ENCODE data around the gene C16orf87.

The C16orf87 gene

DNA sequence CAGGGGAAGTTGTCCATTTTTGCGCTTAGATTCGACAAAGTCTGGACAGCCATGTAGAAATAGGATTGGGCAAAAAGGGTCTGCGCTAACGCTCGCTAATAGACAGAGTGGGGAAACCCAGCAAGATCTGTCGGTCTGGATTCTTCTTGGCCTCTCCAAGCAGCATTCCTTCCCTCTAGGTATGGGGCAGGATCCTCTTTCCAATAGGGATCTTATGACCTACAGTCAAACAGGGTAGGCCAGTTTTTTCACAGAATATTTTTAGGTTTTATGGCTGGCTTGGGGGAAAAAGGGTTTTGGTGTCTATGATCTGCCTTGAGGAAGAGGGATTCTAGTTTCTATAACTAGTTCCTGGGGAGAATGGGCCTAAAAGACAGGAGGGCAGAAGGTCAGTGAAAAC lies 27.2 kb upstream of the C16orf87 start (continued):
- TF ChIP-seq, protein P1, sequence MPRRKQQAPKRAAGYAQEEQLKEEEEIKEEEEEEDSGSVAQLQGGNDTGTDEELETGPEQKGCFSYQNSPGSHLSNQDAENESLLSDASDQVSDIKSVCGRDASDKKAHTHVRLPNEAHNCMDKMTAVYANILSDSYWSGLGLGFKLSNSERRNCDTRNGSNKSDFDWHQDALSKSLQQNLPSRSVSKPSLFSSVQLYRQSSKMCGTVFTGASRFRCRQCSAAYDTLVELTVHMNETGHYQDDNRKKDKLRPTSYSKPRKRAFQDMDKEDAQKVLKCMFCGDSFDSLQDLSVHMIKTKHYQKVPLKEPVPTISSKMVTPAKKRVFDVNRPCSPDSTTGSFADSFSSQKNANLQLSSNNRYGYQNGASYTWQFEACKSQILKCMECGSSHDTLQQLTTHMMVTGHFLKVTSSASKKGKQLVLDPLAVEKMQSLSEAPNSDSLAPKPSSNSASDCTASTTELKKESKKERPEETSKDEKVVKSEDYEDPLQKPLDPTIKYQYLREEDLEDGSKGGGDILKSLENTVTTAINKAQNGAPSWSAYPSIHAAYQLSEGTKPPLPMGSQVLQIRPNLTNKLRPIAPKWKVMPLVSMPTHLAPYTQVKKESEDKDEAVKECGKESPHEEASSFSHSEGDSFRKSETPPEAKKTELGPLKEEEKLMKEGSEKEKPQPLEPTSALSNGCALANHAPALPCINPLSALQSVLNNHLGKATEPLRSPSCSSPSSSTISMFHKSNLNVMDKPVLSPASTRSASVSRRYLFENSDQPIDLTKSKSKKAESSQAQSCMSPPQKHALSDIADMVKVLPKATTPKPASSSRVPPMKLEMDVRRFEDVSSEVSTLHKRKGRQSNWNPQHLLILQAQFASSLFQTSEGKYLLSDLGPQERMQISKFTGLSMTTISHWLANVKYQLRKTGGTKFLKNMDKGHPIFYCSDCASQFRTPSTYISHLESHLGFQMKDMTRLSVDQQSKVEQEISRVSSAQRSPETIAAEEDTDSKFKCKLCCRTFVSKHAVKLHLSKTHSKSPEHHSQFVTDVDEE (CRISPR knock-in tag; IDR thresholded peaks at IDR 0.05), result no peak
- TF ChIP-seq SNAI2 (CRISPR knock-in tag; IDR thresholded peaks at IDR 0.05), result no peak
- no peak for TF ChIP-seq PPARA (CRISPR knock-in tag; IDR thresholded peaks at IDR 0.05; ENCODE audit: borderline replicate concordance)
- TF ChIP-seq OSR1 (CRISPR knock-in tag; IDR thresholded peaks at IDR 0.05), result no peak
- no peak for TF ChIP-seq ARNTL (CRISPR knock-in tag; IDR thresholded peaks at IDR 0.05; ENCODE audit: borderline replicate concordance, low read depth)
- no peak for TF ChIP-seq TOX (CRISPR knock-in tag; IDR thresholded peaks at IDR 0.05; ENCODE audit: borderline replicate concordance)
- no peak for TF ChIP-seq ISL1 (CRISPR knock-in tag; IDR thresholded peaks at IDR 0.05)
- no peak for TF ChIP-seq ZC3H10 (CRISPR knock-in tag; IDR thresholded peaks at IDR 0.05)

DNA sequence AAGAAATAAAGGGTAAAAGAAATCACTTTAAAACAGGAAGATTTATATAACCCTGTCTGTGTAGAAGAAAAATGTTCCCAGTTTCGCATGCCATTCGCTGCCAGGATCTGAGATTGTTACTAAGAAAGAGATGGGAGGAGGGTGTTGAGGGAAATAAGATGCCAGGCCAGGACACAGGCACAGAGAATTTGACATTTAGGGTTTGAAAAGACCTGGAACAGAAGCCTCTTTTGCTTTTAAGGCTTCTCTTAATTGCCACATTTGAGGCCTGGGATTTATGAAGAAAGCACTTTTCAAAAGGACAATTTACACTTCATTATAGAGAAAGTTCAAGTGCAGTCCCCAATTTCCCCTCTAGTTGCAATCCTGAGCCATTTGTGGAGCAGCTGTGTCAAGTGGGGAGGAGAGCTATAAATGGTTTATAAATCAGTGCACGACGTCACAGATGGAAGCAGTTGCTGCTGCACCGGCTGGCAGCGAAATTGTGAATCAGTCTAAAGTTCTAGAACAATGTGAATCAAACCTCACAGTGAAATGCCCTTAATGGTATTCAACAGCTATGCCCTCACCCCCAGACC lies 26.5 kb upstream of the C16orf87 start:
- TF ChIP-seq TOX (CRISPR knock-in tag; IDR thresholded peaks at IDR 0.05; ENCODE audit: borderline replicate concordance) (no peak), ZNF565 (CRISPR knock-in tag; conservative IDR thresholded peaks at IDR 0.05; ENCODE audit: low read depth) (no peak), ZNF8 (CRISPR knock-in tag; IDR thresholded peaks at IDR 0.05) (no peak), ISL1 (CRISPR knock-in tag; IDR thresholded peaks at IDR 0.05) (no peak)
- ATAC-seq, result peak; percentile 78

DNA sequence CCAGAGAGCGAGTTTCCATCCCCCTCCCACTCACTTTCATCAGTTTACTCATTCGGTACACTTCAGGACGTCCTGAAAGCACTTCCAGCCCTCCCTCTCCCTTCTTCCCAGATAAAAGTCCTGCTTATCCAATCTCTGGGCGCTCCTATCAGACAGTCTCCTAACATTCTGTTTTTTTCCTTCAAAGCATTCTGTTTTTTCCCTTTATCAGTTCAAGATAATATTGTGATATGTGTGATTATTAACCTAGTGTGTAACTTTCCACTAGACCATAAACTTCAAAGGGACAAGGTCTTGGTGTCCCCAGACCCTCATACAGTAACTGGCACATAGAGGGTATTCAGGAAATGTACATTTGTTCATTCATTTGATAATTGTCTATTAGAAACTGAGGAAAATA lies 24.4 kb upstream of the C16orf87 start:
- no peak for TF ChIP-seq ZNF565 (CRISPR knock-in tag; conservative IDR thresholded peaks at IDR 0.05; ENCODE audit: low read depth)
- no peak for ATAC-seq

DNA sequence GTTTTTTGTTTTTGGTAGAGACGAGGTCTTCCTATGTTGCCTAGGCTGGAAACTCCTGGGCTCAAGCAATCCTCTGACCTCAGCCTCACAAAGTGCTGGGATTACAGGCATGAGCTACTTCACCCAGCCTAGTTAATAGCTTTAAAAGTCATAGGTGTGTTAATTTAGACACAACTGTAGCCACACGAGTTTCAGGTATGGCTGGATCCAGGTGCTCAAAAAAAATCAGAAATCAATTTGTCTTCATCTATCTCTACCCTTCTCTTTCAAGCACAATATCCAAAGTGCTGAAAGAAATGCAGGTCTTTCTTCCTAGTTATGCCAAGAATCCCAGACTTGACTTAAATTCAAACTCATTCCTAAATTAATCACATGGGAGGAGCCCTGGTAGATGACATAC lies 23.9 kb upstream of the C16orf87 start:
- TF ChIP-seq ZNF70 (CRISPR knock-in tag; IDR thresholded peaks at IDR 0.05) (no peak), GLIS3 (CRISPR knock-in tag; IDR thresholded peaks at IDR 0.05) (no peak), ZNF565 (CRISPR knock-in tag; conservative IDR thresholded peaks at IDR 0.05; ENCODE audit: low read depth) (no peak), ZFP3 (CRISPR knock-in tag; IDR thresholded peaks at IDR 0.05) (no peak), BACH2 (CRISPR knock-in tag; IDR thresholded peaks at IDR 0.05; ENCODE audit: borderline replicate concordance) (no peak), SNAI2 (CRISPR knock-in tag; IDR thresholded peaks at IDR 0.05) (no peak), ESRRG (CRISPR knock-in tag; IDR thresholded peaks at IDR 0.05) (no peak)
- TF ChIP-seq, protein P1 (CRISPR knock-in tag; IDR thresholded peaks at IDR 0.05), result no peak
- TF ChIP-seq, protein P2, sequence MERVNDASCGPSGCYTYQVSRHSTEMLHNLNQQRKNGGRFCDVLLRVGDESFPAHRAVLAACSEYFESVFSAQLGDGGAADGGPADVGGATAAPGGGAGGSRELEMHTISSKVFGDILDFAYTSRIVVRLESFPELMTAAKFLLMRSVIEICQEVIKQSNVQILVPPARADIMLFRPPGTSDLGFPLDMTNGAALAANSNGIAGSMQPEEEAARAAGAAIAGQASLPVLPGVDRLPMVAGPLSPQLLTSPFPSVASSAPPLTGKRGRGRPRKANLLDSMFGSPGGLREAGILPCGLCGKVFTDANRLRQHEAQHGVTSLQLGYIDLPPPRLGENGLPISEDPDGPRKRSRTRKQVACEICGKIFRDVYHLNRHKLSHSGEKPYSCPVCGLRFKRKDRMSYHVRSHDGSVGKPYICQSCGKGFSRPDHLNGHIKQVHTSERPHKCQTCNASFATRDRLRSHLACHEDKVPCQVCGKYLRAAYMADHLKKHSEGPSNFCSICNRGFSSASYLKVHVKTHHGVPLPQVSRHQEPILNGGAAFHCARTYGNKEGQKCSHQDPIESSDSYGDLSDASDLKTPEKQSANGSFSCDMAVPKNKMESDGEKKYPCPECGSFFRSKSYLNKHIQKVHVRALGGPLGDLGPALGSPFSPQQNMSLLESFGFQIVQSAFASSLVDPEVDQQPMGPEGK (CRISPR knock-in tag; IDR thresholded peaks at IDR 0.05; ENCODE audit: borderline replicate concordance), result no peak
- ATAC-seq, result no peak

DNA sequence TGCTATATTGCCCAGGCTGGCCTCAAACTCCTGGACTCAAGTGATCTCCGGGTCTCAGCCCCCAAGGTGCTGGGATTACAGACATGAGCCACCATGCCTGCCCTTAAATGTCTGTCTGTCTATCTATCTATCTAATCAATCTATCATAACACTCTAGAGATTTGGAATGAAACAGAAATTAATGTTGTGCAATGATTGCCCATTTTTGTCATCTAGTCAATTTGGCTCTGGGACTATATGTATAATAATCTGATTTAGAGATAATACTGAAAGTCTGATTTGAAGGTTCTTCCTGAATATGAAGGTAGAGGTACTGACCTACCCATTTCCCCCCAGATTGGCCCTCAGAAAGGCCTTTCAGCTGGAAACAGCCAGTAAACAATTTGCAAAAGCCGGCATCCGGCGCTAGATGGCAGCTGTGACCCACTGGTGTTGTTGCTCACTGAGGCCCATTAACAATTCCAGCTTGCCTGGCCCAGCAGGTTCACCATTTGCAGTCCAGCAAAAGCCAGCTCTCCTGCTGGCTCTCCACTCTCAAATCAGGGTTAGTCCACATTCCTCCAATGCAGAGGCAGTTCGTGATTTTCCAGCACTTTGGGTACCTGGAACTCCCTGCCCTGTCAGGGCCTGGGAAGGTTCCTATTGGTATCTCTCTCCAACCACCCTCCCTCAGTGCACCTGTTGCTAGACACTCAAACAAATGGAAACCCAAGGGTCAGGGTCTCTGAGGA lies 22.9 kb upstream of the C16orf87 start:
- peak; percentile 95 for ATAC-seq
- TF ChIP-seq, protein P3, sequence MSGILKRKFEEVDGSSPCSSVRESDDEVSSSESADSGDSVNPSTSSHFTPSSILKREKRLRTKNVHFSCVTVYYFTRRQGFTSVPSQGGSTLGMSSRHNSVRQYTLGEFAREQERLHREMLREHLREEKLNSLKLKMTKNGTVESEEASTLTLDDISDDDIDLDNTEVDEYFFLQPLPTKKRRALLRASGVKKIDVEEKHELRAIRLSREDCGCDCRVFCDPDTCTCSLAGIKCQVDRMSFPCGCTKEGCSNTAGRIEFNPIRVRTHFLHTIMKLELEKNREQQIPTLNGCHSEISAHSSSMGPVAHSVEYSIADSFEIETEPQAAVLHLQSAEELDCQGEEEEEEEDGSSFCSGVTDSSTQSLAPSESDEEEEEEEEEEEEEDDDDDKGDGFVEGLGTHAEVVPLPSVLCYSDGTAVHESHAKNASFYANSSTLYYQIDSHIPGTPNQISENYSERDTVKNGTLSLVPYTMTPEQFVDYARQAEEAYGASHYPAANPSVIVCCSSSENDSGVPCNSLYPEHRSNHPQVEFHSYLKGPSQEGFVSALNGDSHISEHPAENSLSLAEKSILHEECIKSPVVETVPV (CRISPR knock-in tag; IDR thresholded peaks at IDR 0.05), result no peak
- TF ChIP-seq, protein P4, sequence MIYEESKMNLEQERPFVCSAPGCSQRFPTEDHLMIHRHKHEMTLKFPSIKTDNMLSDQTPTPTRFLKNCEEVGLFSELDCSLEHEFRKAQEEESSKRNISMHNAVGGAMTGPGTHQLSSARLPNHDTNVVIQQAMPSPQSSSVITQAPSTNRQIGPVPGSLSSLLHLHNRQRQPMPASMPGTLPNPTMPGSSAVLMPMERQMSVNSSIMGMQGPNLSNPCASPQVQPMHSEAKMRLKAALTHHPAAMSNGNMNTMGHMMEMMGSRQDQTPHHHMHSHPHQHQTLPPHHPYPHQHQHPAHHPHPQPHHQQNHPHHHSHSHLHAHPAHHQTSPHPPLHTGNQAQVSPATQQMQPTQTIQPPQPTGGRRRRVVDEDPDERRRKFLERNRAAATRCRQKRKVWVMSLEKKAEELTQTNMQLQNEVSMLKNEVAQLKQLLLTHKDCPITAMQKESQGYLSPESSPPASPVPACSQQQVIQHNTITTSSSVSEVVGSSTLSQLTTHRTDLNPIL (CRISPR knock-in tag; IDR thresholded peaks at IDR 0.05; ENCODE audit: low read depth), result no peak
- TF ChIP-seq, protein P2 (CRISPR knock-in tag; IDR thresholded peaks at IDR 0.05; ENCODE audit: borderline replicate concordance), result no peak
- TF ChIP-seq GLIS3 (CRISPR knock-in tag; IDR thresholded peaks at IDR 0.05), result no peak
- TF ChIP-seq, protein P5, sequence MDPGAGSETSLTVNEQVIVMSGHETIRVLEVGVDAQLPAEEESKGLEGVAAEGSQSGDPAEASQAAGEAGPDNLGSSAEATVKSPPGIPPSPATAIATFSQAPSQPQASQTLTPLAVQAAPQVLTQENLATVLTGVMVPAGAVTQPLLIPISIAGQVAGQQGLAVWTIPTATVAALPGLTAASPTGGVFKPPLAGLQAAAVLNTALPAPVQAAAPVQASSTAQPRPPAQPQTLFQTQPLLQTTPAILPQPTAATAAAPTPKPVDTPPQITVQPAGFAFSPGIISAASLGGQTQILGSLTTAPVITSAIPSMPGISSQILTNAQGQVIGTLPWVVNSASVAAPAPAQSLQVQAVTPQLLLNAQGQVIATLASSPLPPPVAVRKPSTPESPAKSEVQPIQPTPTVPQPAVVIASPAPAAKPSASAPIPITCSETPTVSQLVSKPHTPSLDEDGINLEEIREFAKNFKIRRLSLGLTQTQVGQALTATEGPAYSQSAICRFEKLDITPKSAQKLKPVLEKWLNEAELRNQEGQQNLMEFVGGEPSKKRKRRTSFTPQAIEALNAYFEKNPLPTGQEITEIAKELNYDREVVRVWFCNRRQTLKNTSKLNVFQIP (CRISPR knock-in tag; IDR thresholded peaks at IDR 0.05; ENCODE audit: borderline replicate concordance, low read depth), result no peak
